ENCODE measurements around the gene TRMU.

TRMU gene

GRCh38 chr22:46289244-46289891 is 46.1 kb upstream of the TRMU start:
- DNase-seq (ENCODE audit: low read depth): no peak
- H3K4me3 ChIP-seq (ENCODE audit: low read depth, low read length): no peak overlapping the region
- TF ChIP-seq, protein P1, sequence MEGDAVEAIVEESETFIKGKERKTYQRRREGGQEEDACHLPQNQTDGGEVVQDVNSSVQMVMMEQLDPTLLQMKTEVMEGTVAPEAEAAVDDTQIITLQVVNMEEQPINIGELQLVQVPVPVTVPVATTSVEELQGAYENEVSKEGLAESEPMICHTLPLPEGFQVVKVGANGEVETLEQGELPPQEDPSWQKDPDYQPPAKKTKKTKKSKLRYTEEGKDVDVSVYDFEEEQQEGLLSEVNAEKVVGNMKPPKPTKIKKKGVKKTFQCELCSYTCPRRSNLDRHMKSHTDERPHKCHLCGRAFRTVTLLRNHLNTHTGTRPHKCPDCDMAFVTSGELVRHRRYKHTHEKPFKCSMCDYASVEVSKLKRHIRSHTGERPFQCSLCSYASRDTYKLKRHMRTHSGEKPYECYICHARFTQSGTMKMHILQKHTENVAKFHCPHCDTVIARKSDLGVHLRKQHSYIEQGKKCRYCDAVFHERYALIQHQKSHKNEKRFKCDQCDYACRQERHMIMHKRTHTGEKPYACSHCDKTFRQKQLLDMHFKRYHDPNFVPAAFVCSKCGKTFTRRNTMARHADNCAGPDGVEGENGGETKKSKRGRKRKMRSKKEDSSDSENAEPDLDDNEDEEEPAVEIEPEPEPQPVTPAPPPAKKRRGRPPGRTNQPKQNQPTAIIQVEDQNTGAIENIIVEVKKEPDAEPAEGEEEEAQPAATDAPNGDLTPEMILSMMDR (IDR thresholded peaks at IDR 0.05; ENCODE audit: low read depth, low read length, missing control alignments): no peak
- in situ Hi-C loops (cut with HindIII; ENCODE audit: low sequenced_read_pairs): no loop called here

GRCh38 chr22:46290121-46290842 is 45.2 kb upstream of the TRMU start:
- TF ChIP-seq, protein P1 (IDR thresholded peaks at IDR 0.05; ENCODE audit: low read depth, low read length, missing control alignments): no peak
- H3K4me3 ChIP-seq (ENCODE audit: low read depth, low read length): no peak overlapping the region
- in situ Hi-C loops (cut with HindIII; ENCODE audit: low sequenced_read_pairs): no loop called here
- DNase-seq (ENCODE audit: low read depth): no peak

- no peak for DNase-seq (ENCODE audit: low read depth)
- in situ Hi-C loops (cut with HindIII; ENCODE audit: low sequenced_read_pairs): no loop called here
- no peak overlapping the region for H3K4me3 ChIP-seq (ENCODE audit: low read depth, low read length)
- TF ChIP-seq, protein P1 (IDR thresholded peaks at IDR 0.05; ENCODE audit: low read depth, low read length, missing control alignments): no peak
Measured at GRCh38 chr22:46290843-46291785, 44.4 kb upstream of the TRMU start.

GRCh38 chr22:46292173-46292572 is 43.3 kb upstream of the TRMU start:
- in situ Hi-C loops (cut with HindIII; ENCODE audit: low sequenced_read_pairs): no loop called here
- DNase-seq (ENCODE audit: low read depth): no peak
- TF ChIP-seq, protein P1 (IDR thresholded peaks at IDR 0.05; ENCODE audit: low read depth, low read length, missing control alignments): no peak
- no peak overlapping the region for H3K4me3 ChIP-seq (ENCODE audit: low read depth, low read length)

DNA sequence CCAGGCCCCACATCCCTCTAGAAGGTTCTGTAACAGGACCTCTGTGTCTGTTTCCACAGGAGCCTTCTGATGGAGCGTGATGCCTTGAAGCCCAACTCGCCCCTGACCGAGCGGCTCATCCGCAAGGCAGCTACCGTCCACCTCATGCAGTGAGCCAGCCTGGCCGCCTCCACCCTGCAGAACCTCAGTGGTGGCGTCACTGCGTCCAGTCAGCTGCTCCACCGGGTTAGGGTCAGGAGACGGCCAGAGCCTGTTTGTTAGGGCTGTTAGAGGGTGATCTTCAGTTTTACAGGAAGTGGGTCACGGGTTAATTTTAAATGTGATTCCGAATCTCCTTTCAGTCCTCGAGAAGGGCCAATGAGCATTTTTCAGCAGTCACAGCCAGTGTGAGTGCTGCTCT is 42.8 kb upstream of the TRMU start:
- TF ChIP-seq, protein P1 (IDR thresholded peaks at IDR 0.05; ENCODE audit: low read depth, low read length, missing control alignments): no peak
- no peak overlapping the region for H3K4me3 ChIP-seq (ENCODE audit: low read depth, low read length)
- in situ Hi-C loops (cut with HindIII; ENCODE audit: low sequenced_read_pairs): no loop called here
- DNase-seq (ENCODE audit: low read depth): no peak

DNA sequence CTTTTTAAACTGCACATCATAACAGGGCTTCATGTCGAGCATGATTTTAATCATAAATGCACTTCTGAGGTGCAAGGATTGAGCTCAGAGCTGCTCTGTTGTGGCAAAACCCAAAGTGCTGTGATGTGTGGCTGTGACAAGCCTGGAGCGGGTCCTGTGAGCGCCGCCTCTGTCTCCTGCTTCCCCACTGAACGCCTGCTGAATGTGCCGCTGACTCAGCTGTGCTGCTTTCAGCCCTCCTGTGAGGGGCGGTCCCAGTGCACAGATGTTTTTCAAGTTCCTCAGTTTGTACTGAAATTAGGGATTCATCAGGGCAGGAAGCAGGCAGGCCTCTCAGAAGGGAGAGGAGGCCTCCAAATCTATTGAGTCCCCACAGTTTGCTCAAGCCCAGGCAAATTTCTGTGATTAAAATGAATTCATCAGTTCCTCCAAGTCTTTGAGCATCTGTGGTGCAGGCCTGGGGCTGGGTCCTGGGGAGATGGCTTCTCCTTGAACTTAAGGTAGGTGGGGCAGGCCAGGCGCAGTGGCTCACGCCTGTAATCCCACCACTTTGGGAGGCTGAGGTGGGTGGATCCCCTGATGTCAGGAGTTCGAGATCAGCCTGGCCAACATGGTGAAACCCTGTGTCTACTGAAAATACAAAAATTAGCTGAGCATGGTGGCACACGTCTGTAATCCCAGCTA is 41.8 kb upstream of the TRMU start:
- TF ChIP-seq, protein P1 (IDR thresholded peaks at IDR 0.05; ENCODE audit: low read depth, low read length, missing control alignments): no peak
- in situ Hi-C loops (cut with HindIII; ENCODE audit: low sequenced_read_pairs): no loop called here
- H3K4me3 ChIP-seq (ENCODE audit: low read depth, low read length): no peak overlapping the region
- no peak for DNase-seq (ENCODE audit: low read depth)
